Body of pancreas (tissue), 4 donors: Measurements from ENCODE around the gene NUDT3.

ENCODE experiments used
- POLR2A ChIP-seq, 3 donors: fragments of 450-650 bp; IDR thresholded peaks; one replicate each; pipeline ENCODE4 v1.6.1; 2016; ENCODE audit warnings: antibody characterized with exemption in 3 of 3, mild to moderate bottlenecking in 2 of 3
- TF ChIP-seq, protein P1 (sequence below), 7 experiments: fragments of 450-650 bp in 4 of 7; fragments of 200-600 bp in 3 of 7; sonication (generic) in 3 of 7; IDR thresholded peaks; one replicate each; pipeline ENCODE4 v1.5.1; 2016 to 2019; ENCODE audit warnings: antibody characterized with exemption in 7 of 7

GRCh38 chr6:34233867-34234266, 158.6 kb downstream of the NUDT3 start:
- TF ChIP-seq, protein P1, sequence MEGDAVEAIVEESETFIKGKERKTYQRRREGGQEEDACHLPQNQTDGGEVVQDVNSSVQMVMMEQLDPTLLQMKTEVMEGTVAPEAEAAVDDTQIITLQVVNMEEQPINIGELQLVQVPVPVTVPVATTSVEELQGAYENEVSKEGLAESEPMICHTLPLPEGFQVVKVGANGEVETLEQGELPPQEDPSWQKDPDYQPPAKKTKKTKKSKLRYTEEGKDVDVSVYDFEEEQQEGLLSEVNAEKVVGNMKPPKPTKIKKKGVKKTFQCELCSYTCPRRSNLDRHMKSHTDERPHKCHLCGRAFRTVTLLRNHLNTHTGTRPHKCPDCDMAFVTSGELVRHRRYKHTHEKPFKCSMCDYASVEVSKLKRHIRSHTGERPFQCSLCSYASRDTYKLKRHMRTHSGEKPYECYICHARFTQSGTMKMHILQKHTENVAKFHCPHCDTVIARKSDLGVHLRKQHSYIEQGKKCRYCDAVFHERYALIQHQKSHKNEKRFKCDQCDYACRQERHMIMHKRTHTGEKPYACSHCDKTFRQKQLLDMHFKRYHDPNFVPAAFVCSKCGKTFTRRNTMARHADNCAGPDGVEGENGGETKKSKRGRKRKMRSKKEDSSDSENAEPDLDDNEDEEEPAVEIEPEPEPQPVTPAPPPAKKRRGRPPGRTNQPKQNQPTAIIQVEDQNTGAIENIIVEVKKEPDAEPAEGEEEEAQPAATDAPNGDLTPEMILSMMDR (IDR thresholded peaks at IDR 0.05): no peak
- TF ChIP-seq POLR2A (IDR thresholded peaks at IDR 0.05): no peak
